Stomach smooth muscle (tissue), 2 donors: Measurements from ENCODE around the gene MGAT4A.

Experiments
- H3K27ac ChIP-seq: one replicate; pipeline ENCODE4 v1.7.0; 2013; ENCODE audit warnings: mild to moderate bottlenecking, low read length, inconsistent platforms
- H3K27me3 ChIP-seq, 2 donors: one replicate each; pipeline ENCODE4 v1.7.0; 2013; ENCODE audit warnings: low read length in 2 of 2; ENCODE audit not compliant: insufficient read depth in 2 of 2, control insufficient read depth in 1 of 2
- H3K36me3 ChIP-seq, 2 donors: one replicate each; pipeline ENCODE4 v1.7.0; 2013; ENCODE audit warnings: low read length in 2 of 2; ENCODE audit not compliant: control insufficient read depth in 2 of 2, insufficient read depth in 2 of 2
- H3K4me1 ChIP-seq: one replicate; pipeline ENCODE4 v1.7.0; 2013; ENCODE audit warnings: low read length; ENCODE audit not compliant: control insufficient read depth, insufficient read depth
- H3K4me3 ChIP-seq, 2 donors: one replicate each; pipeline ENCODE4 v1.7.0; 2013; ENCODE audit warnings: low read length in 2 of 2
- H3K9ac ChIP-seq, 2 donors: one replicate each; pipeline ENCODE4 v1.7.0; 2013; ENCODE audit warnings: low read length in 2 of 2, mild to moderate bottlenecking in 1 of 2
- H3K9me3 ChIP-seq, 2 donors: one replicate each; pipeline ENCODE4 v1.7.0; 2013; ENCODE audit warnings: low read length in 2 of 2; ENCODE audit not compliant: control insufficient read depth in 2 of 2
- donor health status: healthy.
- donor health status: Pancreatic carcinoma.

MGAT4A gene

DNA sequence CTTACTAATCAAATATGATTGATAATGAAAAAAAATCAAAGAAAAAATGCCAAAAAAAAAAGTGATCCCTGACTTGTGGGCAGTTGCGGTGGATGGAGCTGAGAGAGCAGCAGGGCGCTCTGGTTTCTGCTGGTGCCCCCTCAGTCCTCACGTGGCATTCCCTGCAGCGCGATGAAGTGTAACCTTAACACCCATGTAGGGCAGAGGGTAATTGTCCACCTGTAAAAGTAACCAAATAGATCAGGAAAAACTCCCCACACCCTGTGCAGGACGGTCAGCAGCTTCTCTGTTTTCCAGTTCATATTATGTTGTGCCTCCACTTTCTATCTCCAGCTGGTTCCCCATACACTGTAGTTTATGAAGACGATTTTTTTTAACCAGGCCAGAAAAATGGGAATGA, 147.7 kb downstream of the MGAT4A start:
- Histone ChIP-seq H3K27me3 (no peaks in the 10 kb centered on the region), H3K27ac (no peak overlapping the region), H3K4me1 (no peaks in the 10 kb centered on the region), H3K4me3 (no peak overlapping the region), H3K9me3 (no peaks in the 10 kb centered on the region), H3K9ac (no peak overlapping the region), H3K36me3 (peaks cover 21 to 26% of the 10 kb centered on the region in 2 donors)

GRCh38 chr2:98582523-98582922, 148.4 kb downstream of the MGAT4A start:
- H3K9me3 ChIP-seq, result no peaks in the 10 kb centered on the region

GRCh38 chr2:98580656-98581284, 150.2 kb downstream of the MGAT4A start:
- H3K9ac ChIP-seq, result no peak overlapping the region
- no peaks in the 10 kb centered on the region for H3K27me3 ChIP-seq
- H3K4me3 ChIP-seq, result no peak overlapping the region
- no peak overlapping the region for H3K27ac ChIP-seq
- H3K36me3 ChIP-seq, result peaks cover 23 to 35% of the 10 kb centered on the region in 2 donors
- no peaks in the 10 kb centered on the region for H3K4me1 ChIP-seq
- no peaks in the 10 kb centered on the region for H3K9me3 ChIP-seq

More at GRCh38 chr2:98582523-98582922, 148.4 kb downstream of the MGAT4A start:
- H3K27me3 ChIP-seq, result no peaks in the 10 kb centered on the region
- H3K36me3 ChIP-seq, result peaks cover 26 to 27% of the 10 kb centered on the region in 2 donors
- no peak overlapping the region for H3K9ac ChIP-seq
- no peak overlapping the region for H3K4me3 ChIP-seq
- no peaks in the 10 kb centered on the region for H3K4me1 ChIP-seq
- H3K27ac ChIP-seq, result no peak overlapping the region

GRCh38 chr2:98579926-98580325, 151.0 kb downstream of the MGAT4A start:
- no peak overlapping the region for H3K9ac ChIP-seq
- no peak overlapping the region for H3K27ac ChIP-seq
- no peak overlapping the region for H3K4me3 ChIP-seq
- peaks cover 29 to 38% of the 10 kb centered on the region in 2 donors for H3K36me3 ChIP-seq
- no peaks in the 10 kb centered on the region for H3K27me3 ChIP-seq
- no peaks in the 10 kb centered on the region for H3K4me1 ChIP-seq
- H3K9me3 ChIP-seq, result no peaks in the 10 kb centered on the region

- Histone ChIP-seq H3K9me3 (no peaks in the 10 kb centered on the region), H3K27me3 (no peaks in the 10 kb centered on the region), H3K27ac (no peak overlapping the region), H3K4me1 (no peaks in the 10 kb centered on the region), H3K36me3 (peaks cover 24 to 34% of the 10 kb centered on the region in 2 donors), H3K4me3 (no peak overlapping the region), H3K9ac (no peak overlapping the region)
Observed at GRCh38 chr2:98578231-98578630, 152.7 kb downstream of the MGAT4A start.

GRCh38 chr2:98577313-98577712, 153.6 kb downstream of the MGAT4A start:
- no peak overlapping the region for H3K4me3 ChIP-seq
- H3K4me1 ChIP-seq, result no peaks in the 10 kb centered on the region
- H3K9me3 ChIP-seq, result no peaks in the 10 kb centered on the region
- H3K9ac ChIP-seq, result no peak overlapping the region
- H3K27me3 ChIP-seq, result no peaks in the 10 kb centered on the region
- no peak overlapping the region for H3K27ac ChIP-seq
- H3K36me3 ChIP-seq, result peaks cover 18 to 34% of the 10 kb centered on the region in 2 donors

- no peaks in the 10 kb centered on the region for H3K9me3 ChIP-seq
- H3K36me3 ChIP-seq, result peaks cover 18 to 33% of the 10 kb centered on the region in 2 donors
Observed at GRCh38 chr2:98576666-98577312, 154.1 kb downstream of the MGAT4A start.

GRCh38 chr2:98573426-98573825, 157.5 kb downstream of the MGAT4A start:
- H3K9ac ChIP-seq, result no peak overlapping the region
- no peaks in the 10 kb centered on the region for H3K9me3 ChIP-seq
- H3K4me1 ChIP-seq, result no peaks in the 10 kb centered on the region
- no peak overlapping the region for H3K4me3 ChIP-seq
- H3K27me3 ChIP-seq, result no peaks in the 10 kb centered on the region
- no peak overlapping the region for H3K27ac ChIP-seq
- H3K36me3 ChIP-seq, result peaks cover 29 to 55% of the 10 kb centered on the region in 2 donors

More at GRCh38 chr2:98576666-98577312, 154.1 kb downstream of the MGAT4A start:
- Histone ChIP-seq H3K4me1 (no peaks in the 10 kb centered on the region), H3K27ac (no peak overlapping the region), H3K27me3 (no peaks in the 10 kb centered on the region), H3K9ac (no peak overlapping the region), H3K4me3 (no peak overlapping the region)

DNA sequence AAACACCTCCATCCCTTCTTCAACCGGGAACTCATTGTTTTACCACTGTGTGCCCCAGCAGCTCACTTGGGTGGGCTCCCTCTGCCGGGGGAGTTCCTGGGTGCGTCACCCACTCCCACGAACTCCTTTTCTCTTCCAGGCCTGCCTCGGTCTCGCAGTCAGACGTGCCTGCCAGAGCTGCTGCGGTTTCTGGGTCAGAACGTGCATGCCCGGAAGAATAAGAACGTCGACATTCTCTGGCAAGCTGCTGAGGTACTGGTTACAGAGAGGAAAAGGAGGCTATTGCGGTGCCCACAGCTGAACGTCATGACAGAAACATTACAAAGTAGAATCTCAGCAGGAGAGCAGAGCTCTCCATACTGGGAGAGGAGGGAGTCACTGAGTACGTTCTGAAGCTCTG, 158.3 kb downstream of the MGAT4A start:
- no peak overlapping the region for H3K9ac ChIP-seq
- no peak overlapping the region for H3K4me3 ChIP-seq
- H3K27me3 ChIP-seq, result no peaks in the 10 kb centered on the region
- peaks cover 28 to 62% of the 10 kb centered on the region in 2 donors for H3K36me3 ChIP-seq
- no peak overlapping the region for H3K27ac ChIP-seq
- H3K4me1 ChIP-seq, result no peaks in the 10 kb centered on the region
- no peaks in the 10 kb centered on the region for H3K9me3 ChIP-seq

DNA sequence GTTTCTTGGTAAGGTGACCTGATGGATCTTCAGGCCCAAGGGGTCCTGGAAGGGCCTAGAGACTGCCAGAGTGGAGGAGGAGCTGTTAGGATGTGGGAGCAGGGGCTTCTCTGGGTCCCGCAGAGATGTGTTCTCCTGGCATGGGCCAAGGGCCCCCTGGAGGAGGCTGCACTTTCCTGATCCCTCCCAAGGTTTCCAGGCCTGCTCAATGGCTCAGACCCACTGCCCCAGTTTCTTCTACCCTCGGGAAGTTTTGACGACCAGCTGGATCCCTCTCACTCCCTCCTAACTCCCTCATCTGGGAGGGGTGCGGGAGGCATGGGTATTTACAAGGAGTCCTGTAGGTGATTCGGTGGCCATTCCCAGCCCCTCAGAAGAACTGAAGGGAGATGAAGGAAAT, 158.7 kb downstream of the MGAT4A start:
- no peak overlapping the region for H3K27ac ChIP-seq
- no peaks in the 10 kb centered on the region for H3K4me1 ChIP-seq
- no peaks in the 10 kb centered on the region for H3K9me3 ChIP-seq
- no peak overlapping the region for H3K9ac ChIP-seq
- H3K36me3 ChIP-seq, result peaks cover 28 to 63% of the 10 kb centered on the region in 2 donors
- H3K27me3 ChIP-seq, result no peaks in the 10 kb centered on the region
- no peak overlapping the region for H3K4me3 ChIP-seq

DNA sequence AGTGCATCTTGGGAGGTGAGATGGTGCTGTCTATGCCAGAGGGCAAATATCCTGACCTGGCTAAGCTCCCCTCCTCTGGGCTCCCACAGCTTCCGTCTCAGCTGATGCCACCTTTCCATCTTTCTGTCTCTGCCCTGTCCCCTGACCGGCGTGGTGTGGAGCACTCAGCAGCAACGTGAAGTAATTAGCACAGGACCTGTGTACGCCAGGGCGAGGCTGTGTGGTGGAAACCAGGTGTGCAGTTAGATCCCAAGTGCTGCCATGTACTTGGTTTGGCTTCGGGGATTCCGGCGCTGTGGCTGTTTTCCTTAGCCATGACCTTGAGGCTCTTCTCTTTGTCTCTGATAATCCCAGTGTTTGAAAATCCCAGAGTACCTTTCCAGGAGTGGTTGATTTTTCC, 159.1 kb downstream of the MGAT4A start:
- Histone ChIP-seq H3K27ac (no peak overlapping the region), H3K9ac (no peak overlapping the region), H3K4me1 (no peaks in the 10 kb centered on the region), H3K9me3 (no peaks in the 10 kb centered on the region), H3K4me3 (no peak overlapping the region), H3K36me3 (peaks cover 29 to 62% of the 10 kb centered on the region in 2 donors), H3K27me3 (no peaks in the 10 kb centered on the region)
